Keratinocyte (primary cell): ENCODE results near the gene SCYGR8. TPM values are rescaled to one million over a fixed set of nuclear protein-coding genes. Genes with fewer than 3 reads are reported as not detected.

Experiments used
- DNase-seq: peaks from one replicate; pipeline ENCODE4 v3.0.0-alpha.2; 2011; ENCODE audit warnings: low read depth, missing footprints, low spot score
- FAIRE-seq: peaks from 2 replicates; lab custom pipeline; 2011; peaks lifted over from hg19 to GRCh38; lab: Jason Lieb, UNC
- H2AFZ ChIP-seq: 2 replicates; pipeline ENCODE4 v1.6.0; 2012; ENCODE audit warnings: low read length, control low read depth, inconsistent platforms; ENCODE audit not compliant: control insufficient read depth
- H3K27ac ChIP-seq: 2 replicates; pipeline ENCODE4 v1.5.1; 2011; ENCODE audit warnings: low read length; ENCODE audit not compliant: control insufficient read depth, insufficient read depth
- H3K27me3 ChIP-seq: 3 replicates; pipeline ENCODE4 v1.6.0; 2011; ENCODE audit warnings: low read length; ENCODE audit not compliant: control insufficient read depth, insufficient read depth; ENCODE audit errors: extremely low read depth
- H3K36me3 ChIP-seq, 2 experiments: 2 replicates in 1 of 2; 3 replicates in 1 of 2; pipeline ENCODE4 v1.5.1; 2011; ENCODE audit warnings: low read length in 2 of 2, mild to moderate bottlenecking in 1 of 2; ENCODE audit not compliant: control insufficient read depth in 2 of 2, insufficient read depth in 2 of 2; ENCODE audit errors: extremely low read depth in 1 of 2
- H3K4me1 ChIP-seq: 3 replicates; pipeline ENCODE4 v1.5.1; 2011; ENCODE audit warnings: low read length; ENCODE audit not compliant: control insufficient read depth, insufficient read depth; ENCODE audit errors: extremely low read depth
- H3K4me2 ChIP-seq: 3 replicates; pipeline ENCODE4 v1.6.0; 2011; ENCODE audit warnings: low read depth, low read length; ENCODE audit not compliant: control insufficient read depth, insufficient read depth; ENCODE audit errors: extremely low read depth
- H3K4me3 ChIP-seq, 3 experiments: fragments of 200-600 bp in 1 of 3; sonication (generic) in 1 of 3; 2 replicates in 2 of 3; 3 replicates in 1 of 3; pipeline ENCODE4 v1.5.1; 2011 to 2016; ENCODE audit warnings: low read length in 3 of 3, mild to moderate bottlenecking in 3 of 3, control low read depth in 2 of 3, inconsistent platforms in 1 of 3, low read depth in 1 of 3, mixed read lengths in 1 of 3, mixed run types in 1 of 3, moderate library complexity in 1 of 3; ENCODE audit not compliant: control insufficient read depth in 2 of 3, insufficient read depth in 2 of 3; ENCODE audit errors: extremely low read depth in 1 of 3
- H3K79me2 ChIP-seq: 2 replicates; pipeline ENCODE4 v1.6.0; 2012; ENCODE audit warnings: low read length; ENCODE audit not compliant: control insufficient read depth, insufficient read depth
- H3K9ac ChIP-seq: 3 replicates; pipeline ENCODE4 v1.6.0; 2011; ENCODE audit warnings: low read length; ENCODE audit not compliant: control insufficient read depth, insufficient read depth; ENCODE audit errors: extremely low read depth
- H3K9me1 ChIP-seq: 3 replicates; pipeline ENCODE4 v1.6.0; 2011; ENCODE audit warnings: low read length; ENCODE audit not compliant: control insufficient read depth, insufficient read depth; ENCODE audit errors: extremely low read depth
- H3K9me3 ChIP-seq: 2 replicates; pipeline ENCODE4 v1.5.1; 2012; ENCODE audit warnings: low read depth, low read length; ENCODE audit not compliant: control insufficient read depth
- H4K20me1 ChIP-seq: 3 replicates; pipeline ENCODE4 v1.6.0; 2011; ENCODE audit warnings: low read length; ENCODE audit not compliant: control insufficient read depth, insufficient read depth; ENCODE audit errors: extremely low read depth
- EZH2 ChIP-seq: IDR thresholded peaks from one replicate; pipeline ENCODE4 v1.6.1; 2012; ENCODE audit warnings: inconsistent platforms, mild to moderate bottlenecking, low read length, moderate library complexity
- dilution Hi-C: fragments of 300-500 bp; cut with MboI; formaldehyde crosslinking; loops from one replicate; pipeline ENCODE4 v1.7.0; 2020; ENCODE audit warnings: low sequenced_read_pairs; ENCODE audit not compliant: extremely low pct_ligation_motif_present
- polyA plus RNA-seq, 5 experiments: library from polyadenylated mRNA; depleted of rRNA in 3 of 5; stranded (reverse) in 3 of 5; stranded (forward) in 1 of 5; unstranded in 1 of 5; fragments of >200 nt; gene quantifications; 1 replicate in 1 of 5; 2 replicates in 3 of 5; 3 replicates in 1 of 5; pipeline versions ENCODE4 v1.2.1 to v1.2.3, GENCODE V29; 2011 to 2012; ENCODE audit warnings: missing spikeins in 2 of 5, low read depth in 1 of 5, low replicate concordance in 1 of 5
- TF ChIP-seq, protein P1 (sequence below), 3 experiments: IDR thresholded peaks in 1 of 3; conservative IDR thresholded peaks in 1 of 3; optimal IDR thresholded peaks in 1 of 3; 2 replicates in 2 of 3; 3 replicates in 1 of 3; pipeline versions ENCODE3 to v1.5.1; 2011; ENCODE audit warnings: low read length in 3 of 3, mild to moderate bottlenecking in 3 of 3, moderate library complexity in 2 of 3, control low read depth in 1 of 3, inconsistent platforms in 1 of 3; ENCODE audit not compliant: insufficient read depth in 2 of 3; ENCODE audit errors: extremely low read depth in 1 of 3

Gene SCYGR8
- polyA plus RNA-seq, 1 donor (not counting 4 experiments of a cell fraction or from before 2014, with no cell fraction given): not detected

DNA sequence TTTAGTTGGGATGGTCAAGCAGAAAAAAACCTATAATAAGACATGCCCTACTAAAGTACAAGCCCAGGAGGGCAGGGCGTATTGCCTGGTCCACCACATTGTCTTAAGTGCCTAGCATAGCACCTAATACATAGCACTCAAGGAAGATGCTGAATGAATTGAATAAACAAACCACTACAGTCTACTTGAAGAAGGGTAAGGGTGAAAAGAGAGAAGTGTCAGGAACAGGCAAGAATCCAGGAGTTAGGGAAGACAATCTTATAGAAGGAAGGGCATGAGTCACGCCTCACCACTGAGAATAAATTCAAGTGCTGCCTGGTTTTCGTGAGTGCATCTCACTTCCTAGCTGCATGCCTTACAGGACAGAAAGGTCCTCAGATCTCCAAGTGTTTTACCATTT, 41.7 kb upstream of the SCYGR8 start:
- Histone ChIP-seq H3K9me1 (no peaks in the 10 kb centered on the region), H3K36me3 (no peaks in the 10 kb centered on the region), H3K27me3 (no peaks in the 10 kb centered on the region), H2AFZ (no peak overlapping the region), H3K4me3 (no peak overlapping the region), H3K27ac (no peak overlapping the region), H4K20me1 (no peaks in the 10 kb centered on the region), H3K9me3 (no peaks in the 10 kb centered on the region), H3K79me2 (no peaks in the 10 kb centered on the region), H3K4me1 (peaks cover 19% of the 10 kb centered on the region), H3K4me2 (peak overlapping the region; percentile 33), H3K9ac (no peak overlapping the region)
- FAIRE-seq: peak; percentile 94
- TF ChIP-seq, protein P1, sequence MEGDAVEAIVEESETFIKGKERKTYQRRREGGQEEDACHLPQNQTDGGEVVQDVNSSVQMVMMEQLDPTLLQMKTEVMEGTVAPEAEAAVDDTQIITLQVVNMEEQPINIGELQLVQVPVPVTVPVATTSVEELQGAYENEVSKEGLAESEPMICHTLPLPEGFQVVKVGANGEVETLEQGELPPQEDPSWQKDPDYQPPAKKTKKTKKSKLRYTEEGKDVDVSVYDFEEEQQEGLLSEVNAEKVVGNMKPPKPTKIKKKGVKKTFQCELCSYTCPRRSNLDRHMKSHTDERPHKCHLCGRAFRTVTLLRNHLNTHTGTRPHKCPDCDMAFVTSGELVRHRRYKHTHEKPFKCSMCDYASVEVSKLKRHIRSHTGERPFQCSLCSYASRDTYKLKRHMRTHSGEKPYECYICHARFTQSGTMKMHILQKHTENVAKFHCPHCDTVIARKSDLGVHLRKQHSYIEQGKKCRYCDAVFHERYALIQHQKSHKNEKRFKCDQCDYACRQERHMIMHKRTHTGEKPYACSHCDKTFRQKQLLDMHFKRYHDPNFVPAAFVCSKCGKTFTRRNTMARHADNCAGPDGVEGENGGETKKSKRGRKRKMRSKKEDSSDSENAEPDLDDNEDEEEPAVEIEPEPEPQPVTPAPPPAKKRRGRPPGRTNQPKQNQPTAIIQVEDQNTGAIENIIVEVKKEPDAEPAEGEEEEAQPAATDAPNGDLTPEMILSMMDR (optimal IDR thresholded peaks at IDR 0.05 in 1 of 3, IDR thresholded peaks at IDR 0.05 in 1 of 3, conservative IDR thresholded peaks at IDR 0.05 in 1 of 3; ENCODE audit: extremely low read depth in 1 of 3, insufficient read depth in 2 of 3, low read length in 3 of 3): no peak
- no peak for TF ChIP-seq EZH2
- dilution Hi-C loops: no loop called here
- peak; percentile 48 for DNase-seq

GRCh38 chr2:227706859-227707258, 38.8 kb upstream of the SCYGR8 start:
- no peaks in the 10 kb centered on the region for H4K20me1 ChIP-seq
- H3K9ac ChIP-seq: no peak overlapping the region
- no peak overlapping the region for H3K4me3 ChIP-seq
- no peak overlapping the region for H3K27ac ChIP-seq
- no peaks in the 10 kb centered on the region for H3K9me1 ChIP-seq
- no peak overlapping the region for H3K4me2 ChIP-seq
- dilution Hi-C loops: no loop called here
- DNase-seq (no peak), FAIRE-seq (no peak)
- no peaks in the 10 kb centered on the region for H3K36me3 ChIP-seq
- peaks cover 19% of the 10 kb centered on the region for H3K4me1 ChIP-seq
- TF ChIP-seq, protein P1 (optimal IDR thresholded peaks at IDR 0.05 in 1 of 3, IDR thresholded peaks at IDR 0.05 in 1 of 3, conservative IDR thresholded peaks at IDR 0.05 in 1 of 3; ENCODE audit: extremely low read depth in 1 of 3, insufficient read depth in 2 of 3, low read length in 3 of 3): no peak
- no peak for TF ChIP-seq EZH2
- no peaks in the 10 kb centered on the region for H3K79me2 ChIP-seq
- H3K27me3 ChIP-seq: no peaks in the 10 kb centered on the region
- H2AFZ ChIP-seq: no peak overlapping the region
- H3K9me3 ChIP-seq: no peaks in the 10 kb centered on the region
